Heart left ventricle (tissue), 13 donors: ENCODE results near the gene DKK2.

ENCODE experiments used
- CTCF ChIP-seq, 12 donors: fragments of 200-600 bp; sonication (generic) in 4 of 12; IDR thresholded peaks; one replicate each; pipeline versions ENCODE4 v1.5.0 to v1.8.0; 2018 to 2022; ENCODE audit warnings: antibody characterized with exemption in 12 of 12, mild to moderate bottlenecking in 5 of 12
- POLR2A ChIP-seq, 2 donors: fragments of 450-650 bp; IDR thresholded peaks; one replicate each; pipeline ENCODE4 v1.6.1; 2017; ENCODE audit warnings: antibody characterized with exemption in 2 of 2, mild to moderate bottlenecking in 2 of 2, moderate library complexity in 2 of 2
- donor health status: ischemic (EF 13 %, LVEDD 7.1; RV severe dilation, severe dysfunction).
- donor health status: DM: no; HTN: yes; CAD: no.
- donor health status: DM: no; HTN: no; CAD: no.
- donor health status: ischemic (EF 25% LVEDD 6.9; RV normal size, moderate dysfunction).
- donor health status: ischemic (EF 25% LVEDD 5.7; RV mildly dilated, moderate dysfunction).
- donor health status: ischemic (EF 35%, LVEDD 5.7; RV mildly dilated, moderate dysfunction).
- donor health status: nonischemic (EF 11% LVEDD 7.7; RV severe dilation, severe dysfunction).
- donor health status: DM: yes; HTN: yes; CAD: no.
- donor health status: PGD.
- donor health status: ischemic (EF 29% LVEDD 5.4; RV normal size, mild dysfunction).
- donor health status: nonischemic (EF 23%, LVEDD 6.1; RV moderate dilation, normal function).

DNA sequence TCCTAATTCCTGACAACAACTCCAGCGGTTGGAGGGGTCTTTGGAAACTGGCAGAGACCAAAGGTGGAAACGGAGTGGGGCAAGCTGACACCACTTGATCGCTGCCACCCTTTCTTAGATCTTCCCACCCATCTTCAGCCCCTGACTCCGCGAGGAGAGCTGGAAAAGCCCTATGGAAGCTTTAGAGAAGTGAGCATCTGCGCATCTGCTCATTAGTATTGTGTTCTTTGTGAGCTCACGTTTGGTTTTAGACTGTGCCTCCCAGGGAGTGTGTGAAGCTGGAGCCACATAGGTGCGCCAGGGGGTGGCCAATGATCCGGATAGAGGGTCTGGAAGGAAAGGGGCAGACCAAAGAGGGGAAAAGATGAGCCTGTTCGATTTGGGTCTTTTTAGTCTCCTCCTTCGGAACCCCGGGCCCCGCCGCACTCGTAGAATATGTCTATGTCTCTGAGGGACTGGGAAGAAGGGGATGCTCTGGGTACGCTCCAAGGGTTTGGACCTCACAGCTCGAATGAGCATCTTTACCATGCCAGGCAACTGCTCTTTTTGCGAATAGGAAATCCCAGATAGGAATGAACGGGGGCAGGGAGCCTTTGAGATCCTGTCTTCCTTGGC lies 578 bp upstream of the DKK2 start:
- TF ChIP-seq CTCF (IDR thresholded peaks at IDR 0.05) (no peak), POLR2A (IDR thresholded peaks at IDR 0.05) (no peak)
